Inflammatory macrophage treated with lipopolysaccharide for 4 hours (primary cell): Measurements from ENCODE around the gene ELF2.
A peak's percentile ranks its signal among the peaks of the same experiment; 100 is the strongest.
"Not testable (repeated sequence)": the region's sequence is repeated elsewhere in the genome, so short reads cannot be mapped to it uniquely, and the experiment has no call there.

Experiments used
- DNase-seq: peaks from one replicate; pipeline ENCODE4 v3.0.0-alpha.2; 2020

ELF2 gene

DNA sequence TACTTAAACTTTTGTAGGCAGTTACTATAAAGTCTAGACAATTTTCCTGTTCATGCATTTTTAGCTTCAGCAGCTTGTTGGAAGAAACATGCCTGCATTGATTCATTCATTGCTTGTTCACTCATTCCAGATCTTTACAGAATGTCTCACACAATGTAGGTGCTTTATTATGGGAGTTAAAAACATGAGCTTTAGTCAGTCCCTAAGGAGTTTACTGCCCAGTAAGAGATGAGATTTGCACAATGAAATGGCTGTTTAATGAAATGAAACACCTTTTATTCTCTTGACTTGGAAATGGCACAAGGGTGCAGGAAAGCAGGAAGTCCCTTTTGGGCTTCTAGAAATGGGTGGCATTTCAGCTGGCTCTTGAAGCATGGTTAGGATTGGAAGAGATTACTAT lies 158.5 kb downstream of the ELF2 start:
- DNase-seq: no peak

DNA sequence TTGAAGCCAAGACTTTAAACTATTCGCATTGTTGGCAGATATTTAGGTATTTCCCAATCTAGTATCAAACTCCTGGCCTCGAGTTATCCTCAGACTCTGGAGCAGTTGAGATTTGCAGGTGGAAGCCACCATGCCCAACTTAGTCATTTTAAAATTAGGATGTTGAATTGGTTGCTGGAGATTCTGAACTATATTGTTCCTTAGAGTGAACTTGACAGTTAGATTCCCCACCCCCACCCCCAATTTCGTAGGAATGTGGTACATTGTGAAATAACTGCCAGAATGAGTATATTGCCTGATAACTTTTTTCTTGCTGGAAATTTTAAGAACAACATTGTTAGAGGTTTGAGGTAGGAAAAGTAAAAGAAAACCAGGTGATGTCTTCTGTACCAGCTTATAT lies 159.2 kb downstream of the ELF2 start:
- no peak for DNase-seq

GRCh38 chr4:139015948-139016471 lies 161.0 kb downstream of the ELF2 start:
- DNase-seq: peak; percentile 39

GRCh38 chr4:139015269-139015947 lies 161.6 kb downstream of the ELF2 start, which contains the start of gene NOCT:
Gene NOCT (plus strand): TSS chr4:139015781. CDS start chr4:139015982, 201 bp downstream.
- DNase-seq: peak; percentile 91

- DNase-seq: peak; percentile 74
Measured at GRCh38 chr4:139014371-139015268, 162.4 kb downstream of the ELF2 start.

- DNase-seq: peak; percentile 10
Measured at GRCh38 chr4:139011225-139011950, 165.6 kb downstream of the ELF2 start.

- no peak for DNase-seq
Measured at GRCh38 chr4:139009702-139010101, 167.3 kb downstream of the ELF2 start.

DNA sequence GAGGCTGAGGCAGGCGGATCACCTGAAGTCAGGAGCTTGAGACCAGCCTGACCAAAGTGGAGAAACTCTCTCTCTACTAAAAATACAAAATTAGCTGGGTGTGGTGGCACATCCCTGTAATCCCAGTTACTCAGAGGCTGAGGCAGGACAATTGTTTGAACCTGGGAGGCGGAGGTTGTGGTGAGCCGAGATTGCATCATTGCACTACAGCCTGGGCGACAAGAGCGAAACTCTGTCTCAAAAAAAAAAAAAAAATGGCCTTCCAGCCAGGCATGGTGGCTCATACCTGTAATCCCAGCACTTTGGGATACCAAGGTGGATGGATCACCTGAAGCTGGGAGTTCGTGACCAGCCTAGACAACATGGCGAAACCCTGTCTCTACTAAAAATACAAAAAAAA lies 168.7 kb downstream of the ELF2 start:
- not testable (repeated sequence) for DNase-seq

GRCh38 chr4:139007640-139008039 lies 169.4 kb downstream of the ELF2 start:
- DNase-seq: no peak
